A549 (cell line): ENCODE data around the gene UAP1.
"Not testable (repeated sequence)": the region's sequence is repeated elsewhere in the genome, so short reads cannot be mapped to it uniquely, and the experiment has no call there.

ENCODE experiments used
- EP300 ChIP-seq, 2 experiments: fragments of >200 bp; sonication (Bioruptor Twin); formaldehyde crosslinking; IDR thresholded peaks; 2 replicates in 1 of 2; 3 replicates in 1 of 2; pipeline ENCODE4 v1.6.1; 2016 to 2017
- ESRRA ChIP-seq: fragments of 150-350 bp; IDR thresholded peaks from 2 replicates; pipeline ENCODE4 v1.6.1; 2014; ENCODE audit warnings: mild to moderate bottlenecking, low read length, borderline replicate concordance
- JUN ChIP-seq, 2 experiments: fragments of >200 bp; sonication (Bioruptor Twin); formaldehyde crosslinking; IDR thresholded peaks; 2 replicates in 1 of 2; 3 replicates in 1 of 2; pipeline ENCODE4 v1.6.1; 2016 to 2017
- MAFK ChIP-seq: fragments of 450-650 bp; IDR thresholded peaks from 2 replicates; pipeline ENCODE4 v1.6.1; 2014; ENCODE audit not compliant: partially characterized antibody
- MAX ChIP-seq: IDR thresholded peaks from 2 replicates; pipeline ENCODE4 v1.6.1; 2012
- POLR2A ChIP-seq: IDR thresholded peaks from 2 replicates; pipeline ENCODE4 v1.6.1; 2012; ENCODE audit warnings: mild to moderate bottlenecking, low read length
- RFX5 ChIP-seq: fragments of 450-650 bp; IDR thresholded peaks from 2 replicates; pipeline ENCODE4 v1.7.1; 2014; ENCODE audit warnings: antibody characterized with exemption, mild to moderate bottlenecking, moderate library complexity
- TP53 ChIP-seq: fragments of 250-450 bp; sonication (Bioruptor Pico); IDR thresholded peaks from 2 replicates; pipeline ENCODE4 v1.5.0; 2021; ENCODE audit warnings: mild to moderate bottlenecking, moderate library complexity
- TF ChIP-seq, protein P1 (sequence below): fragments of 200-600 bp; sonication (generic); IDR thresholded peaks from 2 replicates; pipeline ENCODE4 v1.6.1; 2016; ENCODE audit warnings: antibody characterized with exemption, mild to moderate bottlenecking, moderate library complexity
- TF ChIP-seq, protein P2 (sequence below): fragments of >200 bp; sonication (Bioruptor Twin); formaldehyde crosslinking; IDR thresholded peaks from 3 replicates; pipeline ENCODE4 v1.5.1; 2016

GRCh38 chr1:162603117-162603516 lies 41.6 kb downstream of the UAP1 start:
- TF ChIP-seq, protein P1, sequence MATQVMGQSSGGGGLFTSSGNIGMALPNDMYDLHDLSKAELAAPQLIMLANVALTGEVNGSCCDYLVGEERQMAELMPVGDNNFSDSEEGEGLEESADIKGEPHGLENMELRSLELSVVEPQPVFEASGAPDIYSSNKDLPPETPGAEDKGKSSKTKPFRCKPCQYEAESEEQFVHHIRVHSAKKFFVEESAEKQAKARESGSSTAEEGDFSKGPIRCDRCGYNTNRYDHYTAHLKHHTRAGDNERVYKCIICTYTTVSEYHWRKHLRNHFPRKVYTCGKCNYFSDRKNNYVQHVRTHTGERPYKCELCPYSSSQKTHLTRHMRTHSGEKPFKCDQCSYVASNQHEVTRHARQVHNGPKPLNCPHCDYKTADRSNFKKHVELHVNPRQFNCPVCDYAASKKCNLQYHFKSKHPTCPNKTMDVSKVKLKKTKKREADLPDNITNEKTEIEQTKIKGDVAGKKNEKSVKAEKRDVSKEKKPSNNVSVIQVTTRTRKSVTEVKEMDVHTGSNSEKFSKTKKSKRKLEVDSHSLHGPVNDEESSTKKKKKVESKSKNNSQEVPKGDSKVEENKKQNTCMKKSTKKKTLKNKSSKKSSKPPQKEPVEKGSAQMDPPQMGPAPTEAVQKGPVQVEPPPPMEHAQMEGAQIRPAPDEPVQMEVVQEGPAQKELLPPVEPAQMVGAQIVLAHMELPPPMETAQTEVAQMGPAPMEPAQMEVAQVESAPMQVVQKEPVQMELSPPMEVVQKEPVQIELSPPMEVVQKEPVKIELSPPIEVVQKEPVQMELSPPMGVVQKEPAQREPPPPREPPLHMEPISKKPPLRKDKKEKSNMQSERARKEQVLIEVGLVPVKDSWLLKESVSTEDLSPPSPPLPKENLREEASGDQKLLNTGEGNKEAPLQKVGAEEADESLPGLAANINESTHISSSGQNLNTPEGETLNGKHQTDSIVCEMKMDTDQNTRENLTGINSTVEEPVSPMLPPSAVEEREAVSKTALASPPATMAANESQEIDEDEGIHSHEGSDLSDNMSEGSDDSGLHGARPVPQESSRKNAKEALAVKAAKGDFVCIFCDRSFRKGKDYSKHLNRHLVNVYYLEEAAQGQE = not testable (repeated sequence)
- TF ChIP-seq, protein P2, sequence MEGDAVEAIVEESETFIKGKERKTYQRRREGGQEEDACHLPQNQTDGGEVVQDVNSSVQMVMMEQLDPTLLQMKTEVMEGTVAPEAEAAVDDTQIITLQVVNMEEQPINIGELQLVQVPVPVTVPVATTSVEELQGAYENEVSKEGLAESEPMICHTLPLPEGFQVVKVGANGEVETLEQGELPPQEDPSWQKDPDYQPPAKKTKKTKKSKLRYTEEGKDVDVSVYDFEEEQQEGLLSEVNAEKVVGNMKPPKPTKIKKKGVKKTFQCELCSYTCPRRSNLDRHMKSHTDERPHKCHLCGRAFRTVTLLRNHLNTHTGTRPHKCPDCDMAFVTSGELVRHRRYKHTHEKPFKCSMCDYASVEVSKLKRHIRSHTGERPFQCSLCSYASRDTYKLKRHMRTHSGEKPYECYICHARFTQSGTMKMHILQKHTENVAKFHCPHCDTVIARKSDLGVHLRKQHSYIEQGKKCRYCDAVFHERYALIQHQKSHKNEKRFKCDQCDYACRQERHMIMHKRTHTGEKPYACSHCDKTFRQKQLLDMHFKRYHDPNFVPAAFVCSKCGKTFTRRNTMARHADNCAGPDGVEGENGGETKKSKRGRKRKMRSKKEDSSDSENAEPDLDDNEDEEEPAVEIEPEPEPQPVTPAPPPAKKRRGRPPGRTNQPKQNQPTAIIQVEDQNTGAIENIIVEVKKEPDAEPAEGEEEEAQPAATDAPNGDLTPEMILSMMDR = not testable (repeated sequence)
- TF ChIP-seq POLR2A; RFX5; EP300 (IDR thresholded peaks at IDR 0.05); MAFK; JUN (IDR thresholded peaks at IDR 0.05); TP53 (CRISPR knock-in tag); ESRRA; MAX: not testable (repeated sequence)
